ENCODE results near the gene B3GNT8. TPM values are rescaled to one million over a fixed set of nuclear protein-coding genes. Genes with fewer than 3 reads are reported as not detected.

B3GNT8 gene
- total and polyA plus RNA-seq, 9 of the 15 experiments (the other 6 are each of a cell fraction or from before 2014, with no cell fraction given) = 0.11 to 2.9 (median 0.65) TPM; not detected in 2

- peak; percentile 69 for TF ChIP-seq REST (IDR thresholded peaks at IDR 0.05; ENCODE audit: borderline replicate concordance)
- TF ChIP-seq REST (CRISPR knock-in tag; IDR thresholded peaks at IDR 0.05; ENCODE audit: low read depth) = no peak
- TF ChIP-seq TBP (optimal IDR thresholded peaks at IDR 0.05; ENCODE audit: low read depth, low read length) = peak; percentile 25
- TF ChIP-seq ZNF449 (CRISPR knock-in tag; IDR thresholded peaks at IDR 0.05) = no peak
- TF ChIP-seq RBFOX2 (IDR thresholded peaks at IDR 0.05; ENCODE audit: low read depth, low read length) = peak; percentile 47; the same call in 1 of the 2 replicates
- TF ChIP-seq ZNF583 (CRISPR knock-in tag; IDR thresholded peaks at IDR 0.05) = 0 out of 2 replicates have a peak, but pooled peaks have one; percentile 38
- TF ChIP-seq ZFX (CRISPR knock-in tag; IDR thresholded peaks at IDR 0.05) = peak; percentile 76
- TF ChIP-seq, protein P1, sequence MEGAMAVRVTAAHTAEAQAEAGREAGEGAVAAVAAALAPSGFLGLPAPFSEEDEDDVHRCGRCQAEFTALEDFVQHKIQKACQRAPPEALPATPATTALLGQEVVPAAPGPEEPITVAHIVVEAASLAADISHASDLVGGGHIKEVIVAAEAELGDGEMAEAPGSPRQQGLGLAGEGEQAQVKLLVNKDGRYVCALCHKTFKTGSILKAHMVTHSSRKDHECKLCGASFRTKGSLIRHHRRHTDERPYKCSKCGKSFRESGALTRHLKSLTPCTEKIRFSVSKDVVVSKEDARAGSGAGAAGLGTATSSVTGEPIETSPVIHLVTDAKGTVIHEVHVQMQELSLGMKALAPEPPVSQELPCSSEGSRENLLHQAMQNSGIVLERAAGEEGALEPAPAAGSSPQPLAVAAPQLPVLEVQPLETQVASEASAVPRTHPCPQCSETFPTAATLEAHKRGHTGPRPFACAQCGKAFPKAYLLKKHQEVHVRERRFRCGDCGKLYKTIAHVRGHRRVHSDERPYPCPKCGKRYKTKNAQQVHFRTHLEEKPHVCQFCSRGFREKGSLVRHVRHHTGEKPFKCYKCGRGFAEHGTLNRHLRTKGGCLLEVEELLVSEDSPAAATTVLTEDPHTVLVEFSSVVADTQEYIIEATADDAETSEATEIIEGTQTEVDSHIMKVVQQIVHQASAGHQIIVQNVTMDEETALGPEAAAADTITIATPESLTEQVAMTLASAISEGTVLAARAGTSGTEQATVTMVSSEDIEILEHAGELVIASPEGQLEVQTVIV (CRISPR knock-in tag; IDR thresholded peaks at IDR 0.05; ENCODE audit: borderline replicate concordance) = no peak
- peak; percentile 40 to 65; a peak in 1 of 4 replicates for TF ChIP-seq UBTF (IDR thresholded peaks at IDR 0.05; ENCODE audit: borderline replicate concordance in 1 of 2, low read depth in 2 of 2, low read length in 2 of 2)
- TF ChIP-seq YY1 (IDR thresholded peaks at IDR 0.05; ENCODE audit: borderline replicate concordance in 1 of 3, control insufficient read depth in 1 of 3, extremely low read depth in 1 of 3, insufficient read depth in 3 of 3, insufficient read length in 1 of 3, insufficient replicate concordance in 2 of 3, low read depth in 1 of 3, low read length in 2 of 3) = peak in 1 of 3 experiments; percentile 13
- peak; percentile 80 for TF ChIP-seq POLR2G (IDR thresholded peaks at IDR 0.05; ENCODE audit: low read depth, low read length)
Observed at GRCh38 chr19:41426952-41427646, at the start of gene B3GNT8 (continued).

All from K562 (cell line).